CD4-positive, alpha-beta T cell treated with Interleukin-6 for 4 hours (primary cell): ENCODE data around the gene STAC.
"Not testable (repeated sequence)": the region's sequence is repeated elsewhere in the genome, so short reads cannot be mapped to it uniquely, and the experiment has no call there.

Source experiments
- DNase-seq: peaks from one replicate; pipeline ENCODE4 v3.0.0-alpha.2; 2020; ENCODE audit warnings: mixed read lengths

The STAC gene

DNA sequence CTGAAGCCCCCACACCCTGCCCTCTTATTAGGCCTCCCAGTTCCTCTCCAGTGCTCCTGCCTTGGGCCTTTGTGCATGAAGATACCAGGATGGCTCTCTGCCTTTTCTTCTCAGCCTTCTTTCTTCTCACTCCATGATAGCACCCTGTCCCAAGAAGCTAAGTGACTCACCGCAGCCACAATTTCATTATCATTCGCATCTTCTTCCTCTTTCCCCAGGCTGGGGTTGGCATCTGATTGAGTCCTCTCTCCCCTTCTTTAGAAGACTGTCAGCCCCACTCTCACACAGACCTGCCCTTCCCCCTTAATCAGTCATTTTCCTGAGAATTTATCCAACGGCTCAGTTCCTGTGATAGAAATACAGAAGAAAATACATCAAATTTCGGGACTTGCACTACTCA is 102.0 kb downstream of the STAC start:
- no peak for DNase-seq

DNA sequence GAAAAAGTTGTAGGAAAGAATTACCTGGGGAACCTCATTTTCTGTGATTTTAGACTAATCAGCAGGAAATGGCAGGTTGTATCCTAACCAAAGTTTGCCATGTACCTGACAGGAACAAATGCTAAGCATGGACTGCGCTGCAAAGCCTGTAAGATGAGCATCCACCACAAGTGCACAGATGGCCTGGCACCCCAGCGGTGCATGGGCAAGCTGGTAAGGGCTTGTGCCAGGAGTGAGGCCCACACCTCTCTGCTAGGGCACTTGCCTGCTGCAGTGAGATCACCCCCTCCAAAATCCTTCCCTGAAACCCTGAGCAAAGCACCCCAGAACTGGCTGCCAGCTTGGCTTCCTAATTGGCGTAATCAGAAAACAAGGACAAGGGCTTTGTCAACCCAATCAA is 102.6 kb downstream of the STAC start:
- no peak for DNase-seq

DNA sequence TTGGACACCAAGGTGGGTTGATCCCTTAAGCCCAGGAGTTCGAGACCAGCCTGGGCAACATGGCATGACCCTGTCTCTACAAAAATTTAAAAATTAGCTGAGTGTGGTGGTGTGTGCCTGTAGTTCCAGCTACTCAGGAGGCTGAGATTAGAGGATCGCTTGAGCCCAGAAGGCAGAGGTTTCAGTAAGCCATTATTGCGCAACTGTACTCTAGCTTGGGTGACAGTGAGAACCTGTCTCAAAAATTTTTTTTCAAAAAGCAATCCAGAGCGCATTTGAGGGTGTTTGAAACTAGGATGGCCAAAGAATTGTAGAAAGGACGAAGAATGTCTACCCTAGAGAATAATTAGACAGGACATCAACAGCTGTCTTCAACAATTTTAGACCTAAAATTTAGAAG is 103.4 kb downstream of the STAC start:
- DNase-seq: no peak

DNA sequence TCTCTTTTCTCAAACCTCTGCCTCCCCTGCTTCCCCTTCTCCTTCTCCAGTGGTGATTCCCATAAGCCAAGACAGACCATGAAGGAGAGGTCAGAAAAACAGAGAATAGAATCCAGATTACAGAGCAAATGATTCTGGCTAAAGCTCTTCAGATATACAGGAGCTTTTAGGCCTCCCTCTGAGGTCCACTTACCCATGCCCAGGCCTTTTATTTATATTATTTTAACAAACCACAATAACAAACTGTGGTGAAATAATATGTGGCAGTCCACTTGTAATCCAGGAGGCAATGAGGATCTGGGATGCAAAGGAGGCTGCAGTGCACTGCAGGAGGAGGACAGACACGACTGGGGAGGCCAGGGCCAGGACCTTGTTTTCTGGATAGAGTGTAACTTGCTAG is 104.1 kb downstream of the STAC start:
- no peak for DNase-seq

DNA sequence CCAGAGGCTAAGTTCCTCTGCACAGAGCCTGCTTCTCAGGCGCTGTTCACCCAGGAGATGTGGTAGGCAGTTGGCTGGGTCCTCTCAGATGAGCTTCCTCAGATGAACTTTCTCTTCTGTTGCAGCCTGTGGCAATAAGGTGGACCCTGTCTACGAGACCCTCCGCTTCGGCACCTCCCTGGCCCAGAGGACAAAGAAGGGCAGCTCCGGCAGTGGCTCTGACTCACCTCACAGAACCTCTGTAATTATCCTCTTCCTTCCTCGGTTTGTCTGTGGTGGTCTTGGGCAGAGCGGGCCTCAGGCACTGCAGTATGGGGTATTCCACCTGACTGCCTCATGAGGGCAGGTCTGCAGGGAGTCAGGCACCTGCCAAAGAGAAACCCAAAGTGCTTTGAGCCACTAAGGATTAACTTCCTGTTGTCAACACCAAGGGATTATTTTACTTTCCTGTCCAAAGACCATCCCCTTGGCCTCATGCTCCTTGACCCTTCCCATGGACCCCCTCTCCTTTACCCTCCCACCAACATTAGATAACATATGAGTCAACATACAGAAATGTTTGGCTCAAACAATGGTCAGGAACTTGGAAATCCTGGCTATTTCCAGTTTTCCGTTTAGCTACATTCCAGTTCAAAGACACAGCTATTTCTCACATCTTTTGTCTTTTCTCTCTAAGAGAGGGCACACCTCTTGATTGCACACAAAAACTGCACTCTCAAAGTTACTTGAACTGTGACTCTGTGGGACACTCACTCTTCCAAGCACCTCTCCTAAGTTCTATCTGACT is 105.9 kb downstream of the STAC start:
- DNase-seq: no peak

DNA sequence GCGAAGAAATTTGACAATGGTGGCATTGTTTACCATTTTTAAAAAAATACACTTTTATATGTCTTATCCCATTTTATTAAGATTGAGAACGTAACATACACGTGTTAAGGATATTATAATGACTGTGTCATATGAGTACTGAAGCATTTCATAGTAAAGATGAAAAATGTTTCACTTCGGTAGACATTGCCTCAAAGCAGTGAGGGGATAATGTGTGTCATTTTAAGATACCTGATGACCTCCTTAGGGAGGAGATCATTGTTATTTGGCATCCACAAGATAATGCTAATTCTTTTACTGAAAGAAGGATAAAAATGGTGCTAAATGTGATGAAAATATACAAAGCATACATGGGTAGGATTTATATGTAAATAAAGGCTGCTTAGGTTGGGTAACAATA is 107.3 kb downstream of the STAC start:
- no peak for DNase-seq

DNA sequence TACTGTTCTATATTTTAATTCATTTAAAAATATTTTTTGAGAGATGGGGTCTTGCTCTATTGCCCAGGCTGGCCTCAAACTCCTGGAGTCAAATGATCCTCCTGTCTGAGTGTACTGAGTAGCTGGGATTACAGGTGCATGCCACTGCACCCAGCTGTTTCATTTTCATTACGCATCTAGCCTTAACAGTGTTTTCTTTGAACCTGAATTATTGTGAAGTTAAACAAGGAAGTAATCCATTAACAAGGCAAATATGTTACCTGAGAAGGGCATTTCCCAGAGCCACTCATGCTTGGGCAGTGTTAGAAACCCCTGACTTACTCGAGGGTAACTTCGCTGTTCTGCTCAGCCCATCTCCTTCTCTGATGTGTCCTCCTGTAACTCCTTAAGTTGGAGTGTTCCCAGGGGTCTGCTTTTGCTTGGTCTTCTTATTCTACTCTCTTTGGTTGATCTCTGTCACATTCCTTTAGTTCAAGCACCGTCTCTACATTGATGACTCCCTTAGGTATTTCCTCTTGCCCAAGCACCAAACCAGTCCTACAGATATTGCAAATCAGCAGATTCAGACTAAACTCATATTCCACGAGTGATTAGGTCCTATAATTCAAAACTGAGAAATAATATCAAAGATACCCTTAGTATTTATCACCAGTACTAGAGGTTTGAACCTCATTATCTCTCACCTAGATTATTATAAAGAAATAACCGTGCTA is 107.9 kb downstream of the STAC start:
- no peak for DNase-seq

DNA sequence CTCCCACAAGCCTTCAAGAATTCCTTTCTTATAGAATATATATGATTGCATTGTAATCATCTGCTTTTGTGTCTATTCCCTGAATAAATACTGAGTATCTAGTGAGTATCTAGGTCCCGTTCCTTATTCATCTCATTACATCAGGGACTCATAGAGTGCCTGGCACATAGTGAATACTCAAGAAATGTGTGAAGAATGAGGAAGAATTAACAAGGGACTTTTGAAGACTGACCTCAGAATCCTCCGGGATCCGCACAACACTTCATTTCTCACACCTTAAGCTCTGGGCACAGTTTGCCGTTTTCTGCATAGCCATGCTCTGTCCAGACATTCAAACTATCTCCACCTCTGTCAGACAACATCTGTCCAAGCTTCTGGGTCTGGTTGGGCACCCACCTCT is 108.8 kb downstream of the STAC start:
- DNase-seq: no peak

DNA sequence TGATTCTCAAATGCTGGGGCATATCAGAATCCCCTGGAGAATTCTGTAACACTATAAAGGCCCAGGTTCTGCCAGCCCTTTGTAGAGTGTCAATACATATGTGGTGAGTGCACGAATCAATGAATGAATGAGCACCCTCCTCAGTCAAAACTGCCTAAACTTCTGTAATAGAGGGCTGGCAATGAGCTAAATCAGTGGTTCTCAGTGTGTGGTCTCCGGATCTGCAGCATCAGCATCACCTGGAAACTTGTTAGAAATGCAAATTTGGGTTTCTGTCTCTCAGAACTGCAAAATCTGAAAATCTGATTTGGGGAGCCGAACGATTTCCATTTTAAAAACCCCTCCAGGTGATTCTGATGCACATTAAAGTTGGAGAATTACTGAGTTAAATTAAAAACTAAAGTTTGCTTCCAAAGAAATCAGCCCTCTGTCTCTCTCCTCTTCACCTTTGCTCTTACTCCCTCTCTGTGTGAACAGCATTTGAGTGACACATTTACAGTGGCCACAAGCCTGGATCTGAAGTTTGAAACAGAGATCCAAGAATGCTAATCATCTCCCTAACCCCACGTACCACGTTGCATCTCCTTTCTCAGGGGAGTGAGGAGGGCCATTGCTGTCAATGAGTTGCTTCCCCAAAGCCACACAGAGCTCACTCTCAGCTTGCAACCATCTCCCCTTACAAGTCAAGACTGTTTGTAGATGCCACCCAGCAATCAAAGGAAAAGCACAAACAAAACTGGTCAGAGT is 109.5 kb downstream of the STAC start:
- DNase-seq: no peak

DNA sequence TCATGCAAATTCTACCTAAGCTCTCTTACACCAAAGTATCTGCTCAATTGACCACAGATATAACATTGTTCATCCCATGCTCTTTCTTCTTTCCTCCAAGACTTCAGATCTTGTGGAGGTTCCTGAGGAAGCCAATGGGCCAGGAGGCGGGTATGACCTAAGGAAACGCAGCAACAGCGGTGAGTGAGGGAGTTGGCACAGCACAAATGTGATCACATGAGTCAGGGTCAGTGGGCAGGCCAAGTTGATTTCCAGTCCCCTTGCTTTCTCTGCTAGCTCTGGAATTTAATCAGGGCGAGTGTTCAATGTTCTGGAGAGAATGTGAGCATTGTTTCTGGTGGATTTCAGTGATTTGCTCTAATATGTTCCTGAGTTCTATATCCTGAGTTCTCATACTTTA is 112.7 kb downstream of the STAC start:
- DNase-seq: no peak

DNA sequence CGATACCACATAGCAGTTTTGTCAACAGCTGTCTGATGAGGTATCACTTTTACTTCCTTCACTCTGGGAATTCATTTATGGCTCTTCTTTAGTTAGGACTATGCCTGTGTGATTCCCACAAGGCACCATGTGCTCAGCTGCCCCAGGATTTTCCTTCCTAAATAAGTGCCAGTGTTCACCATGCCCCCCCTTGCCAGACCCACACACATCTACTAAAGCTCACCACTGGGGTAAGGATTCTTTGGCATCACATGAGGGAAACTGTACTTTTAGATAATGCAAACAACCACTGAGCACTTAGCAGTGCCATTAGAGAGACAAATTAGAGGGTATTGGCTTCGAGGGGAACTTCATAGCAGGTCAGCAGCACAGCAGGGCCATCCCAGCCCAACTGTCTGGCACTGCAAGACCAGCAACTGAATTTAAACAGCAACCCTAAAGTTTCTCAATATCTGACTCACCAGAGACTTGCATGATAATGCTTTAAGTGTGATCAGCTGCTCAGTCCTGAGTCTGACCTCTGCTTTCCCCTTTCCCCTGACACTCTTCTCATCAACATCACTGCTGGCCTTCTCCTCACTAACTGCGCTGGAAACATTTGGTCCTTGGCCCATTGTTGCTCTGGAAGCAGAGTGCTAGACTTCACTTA is 114.3 kb downstream of the STAC start:
- no peak for DNase-seq

DNA sequence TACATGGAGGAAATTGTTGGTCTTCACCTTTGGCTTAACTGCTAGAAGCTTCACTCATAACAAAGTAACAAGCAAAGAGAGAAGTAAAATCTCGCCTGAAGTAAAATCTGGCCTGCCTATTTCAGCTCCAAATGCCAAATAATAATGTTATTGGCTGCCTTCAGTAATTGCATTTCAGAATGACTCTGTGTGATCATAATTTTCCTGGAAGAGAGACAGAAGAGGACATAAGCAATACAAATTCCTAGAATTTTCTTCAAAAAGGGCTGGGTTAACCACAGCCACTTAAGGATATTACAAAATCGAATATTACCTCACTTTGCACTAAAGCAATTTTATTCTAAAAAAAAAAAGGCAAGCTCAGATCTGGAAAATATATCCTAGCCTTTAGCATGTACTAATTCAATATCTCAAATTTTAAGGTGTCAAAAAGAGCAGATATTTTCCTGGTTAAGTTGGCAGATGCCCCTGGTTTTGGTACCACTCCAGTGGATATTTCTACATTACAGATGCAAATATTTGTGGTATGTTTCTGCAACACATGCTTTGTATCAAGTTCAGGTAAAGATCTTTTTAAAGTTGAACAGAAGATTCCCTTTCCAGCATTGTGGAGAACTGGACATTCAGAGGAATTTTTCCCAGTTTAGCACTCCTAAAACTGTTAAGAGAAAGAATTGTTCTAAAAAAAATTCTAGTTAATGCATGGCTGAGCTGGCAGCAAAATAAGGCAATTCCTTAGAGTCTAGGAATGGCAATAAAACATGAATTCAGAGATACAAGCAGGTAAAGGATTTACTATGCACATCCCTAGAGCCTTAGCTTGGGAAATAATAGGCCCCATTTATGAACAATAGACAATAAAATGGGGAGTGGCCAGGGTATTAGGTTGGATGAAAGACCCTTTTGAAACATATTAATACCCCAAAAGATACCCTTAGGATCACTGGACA is 116.7 kb downstream of the STAC start:
- no peak for DNase-seq

DNA sequence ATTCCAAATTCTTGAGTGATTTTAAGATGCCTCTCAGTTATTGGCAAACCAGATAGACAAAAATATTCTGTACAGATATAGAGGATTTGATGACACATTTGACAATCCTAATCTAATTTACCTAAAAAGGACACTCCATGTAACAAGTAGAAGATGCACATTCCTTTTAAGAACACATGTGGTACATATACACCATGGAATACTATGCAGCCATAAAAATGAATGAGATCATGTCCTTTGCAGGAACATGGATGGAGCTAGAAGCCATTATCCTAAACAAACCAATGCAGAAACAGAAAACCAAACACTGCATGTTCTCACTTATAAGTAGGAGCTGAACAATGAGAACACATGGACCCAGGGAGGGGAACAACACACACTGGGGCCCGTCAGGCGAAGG is 119.7 kb downstream of the STAC start:
- not testable (repeated sequence) for DNase-seq

DNA sequence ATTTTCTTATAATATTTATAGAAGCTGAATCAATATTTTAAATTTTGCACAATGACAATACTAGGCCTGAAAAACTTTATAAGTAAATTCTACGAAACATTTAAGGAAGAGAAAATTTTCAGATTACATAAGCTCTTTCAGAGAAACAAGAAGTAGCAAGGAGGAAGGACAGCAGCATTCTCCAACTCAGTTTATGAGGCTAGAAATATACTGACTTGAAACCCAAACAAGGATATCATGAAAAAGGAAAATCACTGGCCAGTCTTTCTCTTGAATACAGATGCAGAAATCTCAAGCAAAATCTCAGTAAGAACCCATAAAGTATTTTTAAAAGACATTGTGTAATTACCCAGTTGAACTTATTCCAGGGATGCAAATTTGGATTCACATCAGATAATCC is 121.3 kb downstream of the STAC start:
- DNase-seq: no peak

DNA sequence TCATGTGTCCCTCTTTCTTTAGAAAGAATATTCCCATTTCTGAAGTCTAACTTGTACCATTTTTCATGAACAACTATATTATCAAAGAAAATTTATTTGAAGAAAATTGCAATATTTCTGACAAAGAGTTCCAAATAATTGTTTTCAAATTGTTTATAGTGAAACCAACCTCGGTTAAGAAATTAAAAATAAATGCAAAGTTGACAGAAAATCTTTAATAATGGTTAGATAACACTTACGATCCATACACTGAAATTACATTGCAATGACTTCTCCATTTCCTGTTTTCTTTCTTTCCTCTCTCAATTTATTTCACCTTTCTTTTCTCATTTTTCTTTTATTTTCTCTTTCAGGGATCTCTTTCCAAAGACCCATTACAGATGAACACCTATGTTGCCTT is 125.1 kb downstream of the STAC start:
- no peak for DNase-seq

DNA sequence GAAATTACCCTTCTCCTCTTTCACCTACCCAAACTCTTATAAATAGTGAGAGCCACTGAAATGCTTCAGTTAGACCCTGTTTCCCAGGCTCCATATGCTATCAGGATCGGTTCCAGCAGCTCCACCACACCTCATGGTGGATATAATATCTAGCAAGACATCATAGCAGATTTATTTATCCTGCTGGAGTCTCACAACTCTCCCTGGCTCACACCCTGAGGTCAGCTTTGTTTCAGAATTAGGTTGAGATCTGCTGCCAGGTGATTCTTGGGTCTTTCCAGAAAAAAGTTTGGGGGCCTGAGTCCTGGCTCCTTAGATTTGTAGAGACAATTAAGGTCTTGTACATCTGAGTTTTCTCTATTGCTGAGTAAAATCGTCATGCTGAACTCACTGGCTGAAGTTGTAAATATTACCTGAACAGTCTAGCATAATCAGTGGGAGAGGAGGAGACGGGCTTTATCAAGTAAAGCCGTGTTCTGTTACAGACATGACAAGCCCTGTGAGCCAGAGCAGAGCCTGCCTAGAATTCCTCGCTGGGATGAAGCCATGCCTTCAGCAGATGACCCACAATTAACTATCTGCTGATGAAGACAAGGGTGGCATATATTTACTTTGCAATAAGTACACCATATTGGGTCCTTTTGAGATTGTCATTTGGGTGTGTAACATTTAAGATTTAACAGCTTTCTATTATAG is 131.6 kb downstream of the STAC start:
- no peak for DNase-seq

DNA sequence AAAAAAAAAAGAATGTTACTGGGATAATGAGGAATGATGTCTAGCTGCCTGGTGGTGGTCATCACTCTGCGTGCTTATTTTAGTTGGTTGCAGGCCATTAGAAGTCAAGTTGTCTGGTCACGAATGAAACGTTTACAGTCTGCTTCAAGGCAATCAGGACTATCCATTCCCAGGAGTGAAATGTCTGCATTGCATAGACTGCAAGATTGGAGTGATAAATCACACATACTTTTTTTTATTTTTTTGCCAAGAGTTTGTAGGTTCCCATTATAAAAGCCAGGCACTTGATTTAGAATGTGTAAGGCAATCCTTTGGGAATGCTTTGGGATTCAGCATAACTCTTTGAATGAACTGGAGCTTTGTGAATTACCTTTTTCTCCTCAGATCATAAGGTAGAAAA is 132.3 kb downstream of the STAC start:
- DNase-seq: no peak

DNA sequence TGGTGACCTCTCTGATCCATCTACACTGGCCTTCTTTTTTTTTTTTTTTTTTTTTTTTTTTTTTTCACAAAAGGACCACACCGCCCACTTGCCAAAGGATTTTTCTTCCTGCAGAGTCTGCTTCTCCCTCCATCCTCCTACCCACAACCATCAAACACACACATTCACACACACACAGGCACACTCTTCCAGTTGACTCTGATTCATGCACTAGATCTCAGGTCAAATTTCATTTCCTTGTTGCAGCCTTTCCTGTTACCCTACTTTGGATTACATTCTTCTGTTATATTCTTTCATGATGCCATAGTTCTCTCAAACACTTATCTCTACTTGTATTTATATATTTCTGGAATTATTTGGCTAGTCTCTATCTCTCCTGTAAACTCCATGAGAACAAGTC is 133.9 kb downstream of the STAC start:
- no peak for DNase-seq

DNA sequence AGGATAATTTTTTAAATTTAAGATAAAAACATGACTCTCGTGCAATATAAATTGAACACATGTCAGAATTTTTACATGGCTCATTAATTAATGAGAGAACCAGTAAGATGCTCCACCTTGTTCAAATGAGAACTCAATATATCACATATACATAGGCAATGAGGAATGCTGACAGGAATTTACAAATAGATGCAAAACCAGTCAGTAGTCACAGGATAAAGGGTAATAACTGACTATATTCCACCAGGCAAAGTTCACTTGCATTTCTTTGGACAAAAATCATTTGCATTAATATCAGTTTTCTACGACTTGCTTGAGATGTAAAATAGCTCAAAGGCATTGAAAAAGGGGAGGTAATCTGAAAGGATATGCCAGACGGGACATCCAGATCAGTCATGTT is 139.4 kb downstream of the STAC start:
- no peak for DNase-seq

DNA sequence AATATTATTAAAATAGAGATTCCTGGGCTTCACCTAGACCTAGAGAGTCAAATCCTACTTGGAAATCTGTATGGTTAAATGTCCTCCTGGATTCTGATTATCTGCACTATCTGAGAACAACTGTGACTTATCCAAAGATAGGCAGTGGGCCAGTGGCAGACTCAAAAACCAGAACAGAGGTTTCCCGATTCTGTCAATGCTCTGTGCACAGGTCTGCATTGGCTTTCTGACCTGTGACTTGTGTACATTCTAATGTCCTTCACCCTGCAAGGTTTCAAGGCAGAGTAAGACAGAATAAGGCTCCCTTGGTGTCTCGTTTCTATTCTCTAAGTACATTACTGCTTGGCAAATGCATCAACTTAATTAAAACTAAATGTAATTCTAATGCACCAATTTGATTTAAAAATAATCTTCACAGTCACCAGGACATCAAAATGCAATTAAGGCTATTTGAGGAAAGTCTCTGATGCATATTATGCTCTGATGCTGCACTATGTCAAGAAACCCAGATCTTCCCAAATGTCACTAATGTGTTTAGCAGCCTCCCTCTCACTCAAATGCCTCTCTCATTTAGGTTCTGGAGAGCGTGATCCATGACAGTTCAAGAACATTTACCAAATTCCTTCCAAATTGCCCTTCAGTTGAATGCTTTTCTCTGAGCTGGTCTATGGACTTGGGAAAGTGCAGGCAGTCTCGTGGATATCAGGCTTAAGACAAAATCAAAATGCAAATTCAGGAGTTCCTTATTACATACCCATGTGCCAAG is 140.1 kb downstream of the STAC start:
- no peak for DNase-seq

DNA sequence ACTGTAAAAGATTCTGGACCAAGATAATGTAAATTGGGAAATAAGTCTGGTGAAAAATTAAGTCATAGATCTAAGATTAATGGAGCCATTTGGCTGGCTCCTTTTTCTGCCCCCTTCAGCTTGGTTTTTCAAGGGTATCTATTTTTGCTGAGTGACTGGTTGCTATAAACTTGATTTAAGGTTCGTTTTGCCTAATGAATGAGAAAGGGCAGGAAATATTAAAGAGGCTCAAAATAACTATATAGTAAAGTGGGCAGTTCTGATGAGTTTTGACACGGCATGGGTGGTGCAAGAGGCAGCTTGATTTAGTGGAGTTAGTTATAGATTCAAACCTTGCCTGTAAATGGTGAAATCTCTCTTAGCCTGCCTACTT is 140.7 kb downstream of the STAC start:
- no peak for DNase-seq
